T-helper 22 cell (primary cell): ENCODE measurements around the gene ADAM15.
A peak's percentile ranks its signal among the peaks of the same experiment; 100 is the strongest.

Experiments used
- DNase-seq: peaks from one replicate; pipeline ENCODE4 v3.0.0-alpha.2; 2020; ENCODE audit warnings: low read depth

ADAM15 gene

GRCh38 chr1:155084722-155085503 is 33.8 kb downstream of the ADAM15 start:
- DNase-seq, result peak; percentile 78

GRCh38 chr1:155085504-155086127 is 34.5 kb downstream of the ADAM15 start:
- DNase-seq, result peak; percentile 74

- peak; percentile 63 for DNase-seq
These were observed 35.1 kb downstream of the ADAM15 start for GRCh38 chr1:155086128-155086741.

- no peak for DNase-seq
These were observed 35.9 kb downstream of the ADAM15 start for GRCh38 chr1:155086856-155087535.

GRCh38 chr1:155091071-155092051 is 40.2 kb downstream of the ADAM15 start:
- DNase-seq, result peak; percentile 60

GRCh38 chr1:155092131-155092530 is 41.0 kb downstream of the ADAM15 start:
- no peak for DNase-seq

- DNase-seq, result no peak
These were observed 41.5 kb downstream of the ADAM15 start for GRCh38 chr1:155092641-155093040.

GRCh38 chr1:155093911-155094621 is 43.0 kb downstream of the ADAM15 start:
- no peak for DNase-seq

GRCh38 chr1:155094622-155094948 is 43.5 kb downstream of the ADAM15 start:
- no peak for DNase-seq

GRCh38 chr1:155099331-155099730 is 48.2 kb downstream of the ADAM15 start:
- DNase-seq, result no peak

GRCh38 chr1:155103325-155103724 is 52.2 kb downstream of the ADAM15 start:
- no peak for DNase-seq

GRCh38 chr1:155104605-155105534 is 53.8 kb downstream of the ADAM15 start:
- DNase-seq, result no peak

- DNase-seq, result no peak
These were observed 54.5 kb downstream of the ADAM15 start for GRCh38 chr1:155105604-155106011.

GRCh38 chr1:155106862-155107261 is 55.7 kb downstream of the ADAM15 start:
- no peak for DNase-seq

GRCh38 chr1:155107309-155108264 is 56.5 kb downstream of the ADAM15 start:
- DNase-seq, result no peak

- no peak for DNase-seq
These were observed 57.2 kb downstream of the ADAM15 start for GRCh38 chr1:155108296-155108695.

- DNase-seq, result no peak
These were observed 59.3 kb downstream of the ADAM15 start for GRCh38 chr1:155110381-155110780.

GRCh38 chr1:155110826-155111225 is 59.7 kb downstream of the ADAM15 start:
- DNase-seq, result no peak
